ENCODE data around the gene SNX1.
"Not testable (repeated sequence)": the region's sequence is repeated elsewhere in the genome, so short reads cannot be mapped to it uniquely, and the experiment has no call there.

SNX1 gene

DNA sequence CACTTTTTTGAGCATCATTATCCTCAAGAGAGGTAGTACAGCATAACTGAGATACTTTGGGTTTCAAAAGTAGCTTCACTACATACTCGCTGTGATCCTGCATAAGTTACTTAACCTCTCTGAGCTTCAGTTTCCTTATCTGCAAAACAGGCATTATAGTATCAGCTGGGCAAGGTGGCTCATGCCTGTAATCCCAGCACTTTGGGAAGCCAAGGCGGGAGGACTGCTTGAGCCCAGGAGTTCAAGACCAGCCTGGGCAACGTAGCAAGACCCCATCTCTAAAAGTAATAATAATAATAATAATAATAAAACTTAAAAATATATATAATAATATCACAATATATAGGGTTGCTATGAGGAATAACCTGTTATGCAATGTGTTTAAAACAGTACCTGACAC is 13.0 kb upstream of the SNX1 start:
- DNase-seq: no peak

DNA sequence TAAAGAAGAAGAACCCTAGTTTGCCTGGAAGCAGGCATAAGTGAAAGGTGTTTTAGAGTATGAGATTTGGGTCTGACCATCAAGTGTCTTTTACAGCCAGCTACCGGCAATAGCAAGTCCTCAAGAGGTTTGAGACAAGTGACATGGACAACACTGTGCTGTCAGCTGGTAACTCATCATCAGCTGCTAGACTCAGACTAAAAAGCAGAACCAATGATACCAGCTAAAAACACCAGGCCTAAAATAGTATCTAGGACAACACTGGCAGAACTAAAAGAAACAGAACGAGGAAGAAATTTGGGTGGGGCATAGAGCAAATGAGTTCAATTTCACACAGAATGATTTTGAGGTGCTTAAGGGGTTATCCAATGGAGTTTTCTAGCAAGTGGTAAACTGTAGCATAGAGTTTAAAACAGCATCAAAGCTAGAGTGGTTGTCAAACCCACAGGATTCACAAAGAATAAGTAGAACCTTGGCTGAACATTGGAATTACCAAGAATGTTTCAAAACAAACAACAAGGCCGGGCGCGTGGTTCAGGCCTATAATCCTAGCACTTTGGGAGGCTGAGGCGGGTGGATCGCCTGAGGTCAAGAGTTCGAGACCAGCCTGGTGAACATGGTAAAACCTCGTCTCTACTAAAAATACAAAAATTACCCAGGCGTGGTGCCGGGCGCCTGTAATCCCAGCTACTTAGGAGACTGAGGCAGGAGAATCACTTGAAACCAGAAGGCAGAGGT is 6.1 kb upstream of the SNX1 start:
- DNase-seq: no peak

DNA sequence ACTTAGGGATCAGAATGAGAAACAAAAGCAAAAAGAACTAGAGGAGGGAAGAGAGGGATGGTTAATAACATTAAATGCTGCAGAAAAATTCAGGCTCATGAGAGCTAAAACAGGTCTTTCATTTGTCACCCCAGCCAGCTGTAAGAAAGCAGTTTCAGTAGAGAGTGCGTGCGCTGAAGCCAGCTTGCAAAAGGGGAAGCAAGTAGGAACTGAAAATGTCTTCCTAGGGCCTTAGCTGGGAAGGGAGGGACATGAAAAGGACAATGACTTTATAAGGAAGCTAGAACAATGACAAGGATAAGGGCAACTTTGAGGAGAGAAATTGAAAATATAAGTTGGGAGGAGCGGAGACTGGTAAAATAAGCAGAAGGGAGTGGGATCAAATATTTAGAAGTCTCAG is 5.3 kb upstream of the SNX1 start:
- no peak for DNase-seq

DNA sequence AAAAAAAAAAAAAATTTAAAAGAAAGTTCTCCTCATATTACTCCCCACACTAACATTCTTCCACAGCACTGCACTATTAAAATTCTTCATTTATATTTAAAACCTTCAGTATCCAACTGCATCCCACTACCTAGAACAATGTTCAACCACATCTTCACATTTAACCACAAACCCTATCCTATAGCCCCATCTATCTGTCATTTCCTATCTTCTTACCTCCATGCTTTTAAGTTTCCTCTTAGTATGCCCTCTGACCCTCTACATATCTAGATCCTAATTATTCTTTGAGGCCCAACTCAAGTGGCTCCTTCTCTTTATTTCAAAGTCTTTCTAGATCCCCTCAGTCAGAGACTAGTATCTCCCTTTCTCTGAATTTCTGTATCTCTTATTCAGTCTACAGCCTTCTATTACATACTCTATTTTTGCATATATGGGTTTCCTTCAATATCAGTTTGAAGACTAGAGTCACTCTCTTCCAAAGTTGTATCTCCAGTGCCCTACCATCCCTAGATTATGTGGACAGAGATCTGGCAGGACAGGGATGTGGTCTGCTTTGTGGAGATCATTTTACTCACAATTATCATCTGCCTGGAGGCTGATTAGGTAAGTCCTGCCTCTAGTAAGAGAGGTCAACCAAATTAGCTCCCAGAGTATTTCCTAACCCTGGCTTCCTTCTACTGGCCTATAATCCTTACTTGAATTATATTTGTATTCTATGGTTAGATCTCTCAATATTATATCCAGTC is 3.5 kb upstream of the SNX1 start:
- no peak for DNase-seq

DNA sequence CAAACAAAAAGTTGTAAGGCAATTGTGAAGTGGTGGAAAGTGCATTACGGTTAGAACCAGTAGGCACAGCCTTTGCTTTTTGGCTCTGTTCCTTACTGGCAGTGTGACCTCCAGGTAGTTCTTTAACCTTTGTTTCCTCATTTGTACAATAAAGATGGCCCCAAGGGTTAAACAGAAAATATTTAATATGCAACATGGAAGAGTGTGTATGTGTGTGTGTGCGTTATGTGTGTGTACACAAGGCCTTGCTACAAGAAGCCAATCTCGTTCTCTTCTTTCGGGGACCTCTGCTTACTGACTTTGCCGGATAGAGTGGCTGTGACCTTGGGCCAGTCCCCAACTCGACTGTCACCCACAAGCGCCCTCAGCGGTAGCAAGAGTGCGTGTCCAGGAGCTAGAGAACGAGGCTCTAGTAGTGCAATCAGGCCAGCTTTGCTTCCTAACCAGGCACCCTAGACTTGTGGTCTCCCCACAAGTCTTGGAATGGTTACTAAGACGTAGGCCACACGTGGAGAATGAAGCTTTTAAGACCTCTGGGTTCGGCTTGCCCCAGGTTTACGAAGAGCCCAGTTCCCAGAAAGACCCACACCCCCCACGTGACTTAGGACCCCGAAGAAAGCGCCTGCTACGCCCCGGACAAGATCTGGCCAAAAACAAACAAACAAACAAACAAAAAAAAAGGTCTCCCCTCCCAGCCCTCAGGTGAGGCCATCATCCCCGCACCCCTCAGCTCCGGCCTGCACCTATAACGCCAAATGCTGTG is 2.7 kb upstream of the SNX1 start:
- peak; percentile 30 for DNase-seq

DNA sequence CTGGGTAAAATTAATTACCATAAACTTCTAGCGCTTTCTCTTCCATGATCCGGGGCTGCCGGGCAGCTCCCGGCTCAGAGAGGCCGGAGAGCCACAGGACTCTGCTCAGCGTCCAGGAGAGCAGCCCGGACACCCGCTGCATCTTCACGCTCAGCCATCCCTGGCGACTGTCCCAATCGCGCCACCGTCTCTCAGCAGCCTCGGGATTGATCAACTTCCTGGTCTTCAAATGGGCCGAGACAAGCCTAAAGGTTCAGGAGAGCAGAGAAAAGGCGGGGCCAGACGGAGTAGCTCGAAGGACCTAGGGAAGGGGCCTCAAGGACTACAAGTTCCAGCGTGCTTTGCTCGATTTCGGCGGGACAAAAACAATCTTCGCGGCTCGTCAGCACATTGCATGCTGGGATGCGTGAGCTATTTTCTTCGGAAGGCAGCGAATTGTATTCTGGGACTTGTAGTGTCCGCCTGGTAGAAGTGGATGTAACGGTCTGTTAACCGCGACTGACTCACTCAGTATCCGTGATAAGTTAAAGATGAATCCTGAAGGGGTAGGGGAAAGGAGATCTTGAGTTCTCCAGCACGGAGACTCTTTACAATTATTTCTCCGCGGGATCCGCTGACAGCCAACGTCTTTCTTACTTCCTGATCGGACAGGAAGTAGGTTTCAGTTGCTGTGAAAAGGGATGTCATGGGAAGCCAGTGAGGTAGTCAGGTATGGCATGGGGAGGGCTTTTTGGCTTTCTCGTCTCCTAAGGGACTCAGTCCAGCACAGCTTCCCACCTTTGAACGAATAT is 2.0 kb upstream of the SNX1 start, which contains the start of gene CIAO2A:
Gene CIAO2A (minus strand): TSS at position 212 of the 791 bp plus-strand sequence. CDS start 70 bp downstream, at position 142.
- DNase-seq: peak; percentile 98

DNA sequence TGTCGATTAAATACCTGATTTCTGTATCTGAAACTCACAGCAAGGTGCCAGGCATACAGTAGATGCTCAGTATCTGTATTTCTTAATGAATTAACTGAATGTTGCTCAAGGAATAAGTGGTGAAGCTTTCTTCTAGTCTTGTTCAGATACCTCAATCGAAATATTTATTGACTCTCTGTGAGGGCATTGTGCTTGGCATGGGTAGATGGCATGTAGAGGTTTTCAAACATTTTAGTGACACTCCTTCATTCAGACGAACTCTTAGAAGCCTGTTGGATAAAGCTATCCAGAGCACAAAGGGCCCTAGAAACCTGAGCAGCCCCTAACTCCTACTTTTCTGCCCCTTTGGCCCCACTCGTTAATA is 369 bp upstream of the SNX1 start:
- DNase-seq: no peak

DNA sequence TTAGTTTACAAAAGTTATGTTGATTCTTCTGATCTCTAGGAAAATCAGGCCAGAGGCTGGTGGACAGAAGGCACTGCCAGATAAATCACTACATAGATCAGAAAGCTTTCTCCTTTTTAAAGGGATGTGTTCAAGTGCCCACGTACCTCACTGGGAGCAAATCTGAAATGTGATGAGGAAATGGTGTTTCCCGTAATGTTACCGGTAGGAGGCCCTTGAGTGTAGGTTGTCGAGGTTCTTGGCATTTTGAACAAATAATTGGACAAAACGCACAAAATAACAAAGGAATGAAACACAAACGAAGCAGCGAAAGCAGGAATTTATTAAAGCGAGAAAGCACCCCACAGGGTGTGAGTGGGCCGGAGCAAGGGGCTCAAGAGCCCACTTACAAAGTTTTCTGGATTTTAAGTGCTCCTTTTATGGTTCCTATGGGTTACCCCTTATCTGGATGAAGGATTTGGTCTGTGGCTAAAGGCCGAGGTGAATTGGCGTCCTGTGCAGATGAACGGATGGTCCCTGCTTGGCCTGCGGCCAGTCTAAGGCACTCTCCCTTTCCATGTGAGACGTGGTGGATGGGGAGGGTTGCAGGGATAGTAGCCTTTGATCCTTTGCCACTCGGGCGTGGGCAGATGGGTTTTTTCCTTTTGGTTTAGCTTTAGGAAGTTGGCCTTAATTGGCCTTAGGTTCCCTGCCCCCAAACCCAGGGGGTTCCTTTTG is 1.0 kb downstream of the SNX1 start:
- DNase-seq: no peak

DNA sequence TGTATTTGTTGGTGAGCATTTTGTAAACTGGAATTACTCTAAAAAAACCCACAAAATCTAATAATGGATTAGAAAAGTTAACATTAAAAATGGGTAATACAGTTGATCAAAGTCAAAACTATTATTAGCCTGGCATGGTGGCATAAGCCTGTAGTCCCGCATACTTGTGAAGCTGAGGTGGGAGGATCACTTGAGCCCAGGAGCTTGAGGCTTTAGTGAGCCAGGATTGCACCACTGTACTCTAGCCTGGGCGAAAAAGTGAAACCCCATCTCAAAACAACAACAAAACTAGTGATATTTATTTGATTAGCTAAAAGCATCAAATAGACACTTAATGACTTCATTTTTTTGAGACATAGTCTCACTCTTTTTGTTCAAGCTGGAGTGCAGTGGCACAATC is 3.6 kb downstream of the SNX1 start:
- no peak for DNase-seq

DNA sequence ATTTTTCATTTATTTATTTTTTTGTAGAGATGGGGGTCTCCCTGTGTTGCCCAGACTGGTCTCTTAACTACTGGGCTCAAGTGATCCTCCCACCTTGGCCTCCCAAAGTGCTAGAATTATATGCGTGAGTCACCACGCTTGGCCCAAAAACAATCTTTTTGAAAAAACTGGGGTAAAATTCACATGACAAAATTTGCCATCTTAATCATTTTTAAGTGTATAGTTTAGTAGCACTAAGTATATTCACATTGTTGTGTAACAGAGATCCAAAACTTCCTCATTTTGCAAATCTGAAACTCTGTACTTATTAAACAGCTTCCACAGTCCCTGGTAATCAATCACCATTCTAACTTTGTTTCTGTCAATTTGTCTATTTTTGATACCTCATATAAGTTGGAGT is 5.2 kb downstream of the SNX1 start:
- no peak for DNase-seq

DNA sequence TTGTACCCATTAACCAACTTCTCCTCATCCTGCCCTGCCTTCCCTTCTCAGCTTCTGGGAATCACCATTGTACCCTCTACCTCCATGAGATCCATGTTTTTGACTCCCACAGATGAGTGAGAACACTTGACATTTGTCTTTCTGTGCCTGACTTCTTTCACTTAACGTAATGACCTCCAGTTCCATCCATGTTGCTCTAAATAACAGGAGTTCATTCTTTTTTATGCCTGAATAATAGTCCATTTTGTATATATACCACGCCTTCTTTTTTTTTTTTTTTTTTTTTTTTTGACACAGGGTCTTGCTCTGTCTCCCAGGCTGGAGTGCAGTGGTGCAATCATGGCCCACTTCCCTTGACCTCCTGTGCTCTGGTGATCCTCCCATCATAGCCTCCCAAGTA is 6.7 kb downstream of the SNX1 start:
- no peak for DNase-seq

DNA sequence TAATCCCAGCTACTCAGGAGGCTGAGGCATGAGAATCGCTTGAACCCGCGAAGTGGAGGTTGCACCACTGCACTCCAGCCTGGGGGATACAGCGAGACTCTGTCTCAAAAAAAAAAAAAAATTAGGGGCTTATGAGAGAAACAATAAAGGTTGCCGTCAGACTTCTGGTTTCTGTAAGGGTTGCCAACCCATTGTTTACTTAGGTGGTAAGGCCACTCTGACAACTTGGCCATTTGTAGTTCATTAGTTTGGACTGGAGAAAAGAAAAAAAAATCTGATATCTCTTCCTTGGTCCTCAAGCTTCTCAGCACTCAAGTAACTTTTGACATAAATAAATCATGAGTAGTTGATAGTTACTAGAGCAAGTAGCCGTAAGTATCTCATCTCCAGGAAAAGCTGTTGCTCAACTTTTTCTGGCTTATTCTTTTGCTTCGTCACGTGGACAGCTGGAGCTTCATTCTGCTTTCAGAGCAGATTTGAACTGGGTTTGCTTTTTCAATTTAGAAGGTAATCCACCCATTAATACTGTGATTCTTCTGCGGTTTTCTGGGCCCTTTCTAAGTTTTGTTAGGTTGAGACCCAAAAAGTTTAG is 9.4 kb downstream of the SNX1 start:
- DNase-seq: no peak

DNA sequence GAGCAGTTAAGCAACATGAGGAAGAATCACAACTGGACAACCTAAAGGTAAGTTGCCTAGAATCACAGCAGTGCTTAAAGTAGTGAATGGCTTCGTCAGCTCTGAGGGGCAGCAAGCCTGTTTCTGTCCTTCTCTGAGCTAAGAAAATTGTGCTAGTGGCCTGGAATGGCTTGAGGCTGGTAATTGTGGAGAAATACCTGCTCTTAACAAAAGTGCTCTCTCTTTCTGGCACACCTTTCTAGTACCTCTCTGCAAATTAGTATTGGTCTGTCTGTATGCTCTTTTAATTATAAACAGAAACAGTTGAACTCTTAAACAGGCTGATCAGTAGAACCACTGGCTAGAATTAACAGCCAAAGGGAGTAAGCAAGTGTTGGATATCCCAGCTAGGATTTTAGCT is 11.6 kb downstream of the SNX1 start:
- no peak for DNase-seq

DNA sequence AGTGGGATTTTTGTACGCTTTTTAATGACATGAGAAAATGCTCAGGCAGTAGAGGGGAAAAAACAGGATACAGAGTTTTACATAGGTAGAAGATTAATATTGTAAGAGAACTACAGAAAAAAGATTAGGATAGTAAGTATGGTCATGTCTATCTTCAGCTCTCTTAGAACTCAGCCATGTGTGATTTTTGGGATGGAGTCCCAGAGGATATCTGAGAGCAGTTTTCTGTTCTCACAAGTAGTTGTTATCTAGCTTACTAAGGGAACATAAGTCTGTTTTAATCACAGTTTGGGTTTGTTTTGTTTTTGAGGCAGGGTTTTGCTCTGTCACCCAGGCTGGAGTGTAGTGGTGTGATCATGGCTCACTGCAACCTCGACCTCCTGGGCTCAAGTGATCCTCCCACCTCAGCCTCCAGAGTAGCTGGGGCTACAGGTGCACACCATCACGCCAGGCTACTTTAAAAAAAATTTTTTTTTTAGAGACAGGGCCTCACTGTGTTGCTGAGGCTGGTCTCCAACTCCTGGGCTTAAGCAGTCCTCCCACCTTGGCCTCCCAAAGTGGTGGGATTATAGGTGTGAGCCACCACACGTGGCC is 14.4 kb downstream of the SNX1 start:
- not testable (repeated sequence) for DNase-seq

DNA sequence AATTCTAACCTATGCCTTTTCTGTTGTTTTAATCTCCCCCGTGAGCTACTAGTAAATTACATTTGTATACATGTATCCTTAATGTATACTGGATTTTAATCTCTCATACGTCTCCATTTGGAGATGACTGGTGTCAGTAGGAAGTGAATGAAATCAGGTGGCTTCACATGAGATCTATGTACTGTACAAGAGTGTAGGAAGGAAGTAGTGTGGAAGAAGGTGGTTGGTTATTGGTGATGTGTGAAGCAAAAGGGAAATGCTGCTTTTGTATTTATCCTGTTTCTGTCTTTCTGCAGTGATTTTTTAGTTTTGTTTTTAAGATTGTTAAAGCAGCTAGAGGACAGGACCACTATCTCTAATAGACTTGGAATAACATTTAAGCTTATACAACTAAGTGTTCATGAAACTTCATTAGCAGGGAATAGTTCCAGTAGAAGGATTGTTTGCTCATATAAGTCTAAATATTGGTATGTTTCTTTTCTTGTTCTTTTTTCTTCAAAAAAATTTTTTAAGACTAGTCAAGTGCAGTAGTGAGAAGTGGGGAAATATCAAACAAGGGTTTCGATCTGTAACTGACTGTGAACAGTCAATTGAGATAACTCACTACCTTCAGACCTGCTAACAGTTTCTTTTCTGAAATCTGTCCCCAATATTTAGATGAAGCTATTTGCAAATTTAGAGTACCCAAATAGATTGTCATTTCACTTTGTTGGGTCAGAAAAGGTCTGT is 15.3 kb downstream of the SNX1 start:
- DNase-seq: no peak

DNA sequence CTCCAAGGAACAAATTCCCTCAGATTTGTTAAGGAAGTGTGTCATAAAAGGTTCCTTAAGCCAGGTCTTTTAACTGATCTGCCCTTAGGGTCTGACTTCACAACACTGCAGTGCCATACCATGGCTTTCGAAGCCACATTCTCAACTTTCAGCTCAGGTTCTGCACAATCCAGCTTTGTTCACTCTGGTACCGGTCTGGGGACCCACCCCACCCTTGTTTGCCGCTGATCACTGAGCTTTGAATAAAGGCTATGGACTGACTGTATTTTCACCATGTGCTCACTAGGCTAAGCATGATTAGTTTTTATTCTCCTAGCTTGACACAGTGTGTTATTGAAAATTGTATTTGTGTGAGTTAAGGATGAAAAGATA is 15.9 kb downstream of the SNX1 start:
- no peak for DNase-seq

DNA sequence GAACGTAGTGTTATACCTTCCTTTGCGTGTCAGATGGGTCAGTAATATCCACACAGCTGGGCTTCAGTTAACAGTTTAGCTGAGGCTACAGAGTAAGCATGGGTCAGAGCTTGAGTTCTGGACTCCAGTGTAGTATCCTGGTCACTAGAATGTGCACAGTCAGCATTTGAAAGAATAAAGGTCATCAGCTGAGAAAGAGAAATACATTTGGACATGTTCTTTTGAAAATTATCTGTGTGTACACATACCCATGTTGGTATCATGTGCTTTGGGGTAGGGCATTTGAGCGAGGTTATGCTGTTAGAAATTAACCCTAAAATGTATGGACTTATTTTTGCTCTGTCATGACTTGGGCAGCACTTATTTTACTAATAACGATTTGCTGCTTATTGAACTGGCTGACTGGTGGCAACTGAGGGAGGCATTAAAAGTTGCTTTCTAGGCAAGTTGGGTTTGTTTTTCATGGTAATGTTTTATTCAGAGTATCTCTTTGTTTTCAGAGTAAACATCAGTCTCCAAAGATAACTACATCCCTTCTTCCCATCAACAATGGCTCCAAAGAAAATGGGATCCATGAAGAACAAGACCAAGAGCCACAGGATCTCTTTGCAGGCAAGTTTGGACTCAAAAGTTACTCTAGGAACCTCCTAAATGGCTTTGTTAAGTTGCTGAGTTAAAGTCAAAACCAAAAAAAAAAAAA is 16.4 kb downstream of the SNX1 start:
- DNase-seq: no peak

DNA sequence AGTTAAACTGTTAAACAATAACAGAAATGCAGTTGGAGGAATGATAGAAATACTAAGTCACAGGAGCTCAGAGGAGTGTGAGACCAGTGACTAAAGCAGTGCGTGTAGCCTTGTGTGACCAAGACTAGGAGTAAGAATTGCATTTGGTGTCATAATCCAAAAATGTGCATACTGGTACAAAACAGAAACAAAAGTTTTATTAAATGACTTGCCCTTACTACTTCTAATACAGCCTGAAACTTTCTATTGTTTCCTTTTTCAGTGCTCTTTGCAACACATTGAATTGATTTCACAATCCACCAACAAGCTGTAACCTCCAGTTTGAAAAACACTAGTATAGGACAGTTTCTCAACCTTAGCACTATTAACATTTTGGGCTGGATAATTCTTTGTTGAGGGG is 17.1 kb downstream of the SNX1 start:
- DNase-seq: no peak

DNA sequence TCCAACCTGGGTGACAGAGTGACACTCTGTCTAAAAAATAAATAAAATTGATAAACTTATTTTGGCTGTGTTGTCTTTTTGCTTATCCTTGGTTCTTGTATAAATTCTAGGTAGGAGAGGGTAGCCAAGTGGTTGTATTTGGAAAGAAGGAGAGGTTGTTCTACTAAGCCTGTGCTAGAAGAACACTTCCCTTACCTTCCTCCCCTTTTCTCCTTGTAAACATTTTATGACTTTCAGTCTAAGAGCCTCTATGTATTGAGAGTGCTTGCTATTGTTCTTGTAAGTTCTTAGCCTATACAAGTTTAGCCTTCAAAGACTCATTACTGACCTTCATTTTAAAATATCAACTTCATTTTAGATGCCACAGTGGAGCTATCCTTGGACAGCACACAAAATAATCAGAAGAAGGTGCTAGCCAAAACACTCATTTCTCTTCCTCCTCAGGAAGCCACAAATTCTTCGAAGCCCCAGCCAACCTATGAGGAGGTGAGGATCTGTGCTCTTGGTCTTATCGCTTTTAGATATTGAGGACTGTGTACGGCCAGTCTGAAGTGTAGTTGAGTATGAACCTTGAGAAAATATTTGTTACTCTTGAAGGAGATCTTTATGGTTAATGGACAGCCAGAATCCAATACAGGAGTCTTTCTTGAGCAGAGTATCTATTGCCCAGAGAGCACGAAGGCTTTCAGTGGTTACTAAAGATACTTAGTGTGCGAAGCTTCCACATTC is 22.1 kb downstream of the SNX1 start:
- DNase-seq: no peak

DNA sequence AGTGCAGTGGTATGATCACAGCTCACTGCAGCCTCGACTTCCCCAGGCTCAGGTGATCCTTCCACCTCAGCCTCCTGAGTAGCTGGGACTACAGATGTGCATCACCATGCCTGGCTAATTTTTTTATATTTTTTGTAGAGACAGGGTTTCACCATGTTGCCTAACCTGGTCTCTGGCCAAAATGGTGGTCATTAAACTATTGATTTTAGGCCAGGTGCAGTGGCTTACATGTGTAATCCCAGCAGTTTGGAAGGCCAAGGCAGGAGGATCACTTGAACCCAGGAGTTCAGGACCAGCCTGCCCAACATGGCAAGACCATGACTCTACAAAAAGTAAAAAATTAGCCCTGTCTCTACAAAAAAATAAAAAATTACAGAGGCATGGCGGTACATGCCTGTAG is 24.5 kb downstream of the SNX1 start:
- not testable (repeated sequence) for DNase-seq
